GM21528 (cell line): ENCODE results near the gene CCDC142.

Experiments
- ATAC-seq: cut with Tn5 transposase; IDR thresholded peaks from one replicate; pipeline ENCODE4 v1.9.1; 2021; ENCODE audit warnings: mild to moderate bottlenecking, moderate library complexity; ENCODE audit not compliant: unreplicated experiment, low FRiP score

The CCDC142 gene

DNA sequence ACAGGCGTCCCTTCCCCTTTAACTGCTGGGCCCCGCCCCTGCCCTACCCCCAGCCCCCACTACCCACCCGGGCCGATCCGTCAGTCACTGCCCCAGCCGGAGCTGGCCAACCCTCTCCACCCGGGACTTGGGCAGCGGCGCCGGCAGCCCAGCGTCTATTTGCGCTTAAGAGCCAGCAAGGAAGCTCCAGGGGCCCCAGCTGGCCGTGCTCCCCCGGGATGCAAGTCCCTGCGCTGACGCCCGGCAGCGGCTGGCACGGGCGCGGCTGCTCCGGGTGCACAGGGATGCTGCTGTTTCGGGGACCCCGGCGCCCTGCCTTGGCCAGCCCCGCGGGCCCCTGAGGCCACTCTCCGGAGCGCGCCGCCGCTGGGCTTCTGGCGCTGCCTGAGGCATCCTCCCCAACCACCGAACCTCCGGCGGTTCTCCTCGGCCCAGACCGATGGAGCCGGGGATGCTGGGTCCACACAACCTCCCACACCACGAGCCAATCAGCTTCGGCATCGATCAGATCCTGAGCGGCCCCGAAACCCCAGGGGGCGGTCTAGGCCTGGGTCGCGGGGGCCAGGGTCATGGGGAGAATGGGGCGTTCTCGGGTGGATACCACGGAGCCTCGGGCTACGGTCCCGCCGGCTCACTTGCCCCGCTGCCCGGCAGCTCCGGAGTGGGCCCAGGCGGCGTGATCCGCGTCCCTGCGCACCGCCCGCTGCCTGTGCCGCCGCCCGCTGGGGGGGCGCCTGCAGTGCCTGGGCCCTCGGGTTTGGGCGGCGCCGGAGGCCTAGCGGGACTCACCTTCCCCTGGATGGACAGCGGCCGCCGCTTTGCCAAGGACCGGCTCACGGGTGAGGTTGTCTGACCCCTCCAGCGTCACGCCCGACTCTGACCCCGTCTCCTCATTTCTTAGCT lies 31.8 kb upstream of the CCDC142 start, which contains the start of gene TLX2:
TLX2 (plus strand) TSS at position 83 of the 903 bp plus-strand sequence; CDS start at position 440, 357 bp downstream.
- no peak for ATAC-seq

DNA sequence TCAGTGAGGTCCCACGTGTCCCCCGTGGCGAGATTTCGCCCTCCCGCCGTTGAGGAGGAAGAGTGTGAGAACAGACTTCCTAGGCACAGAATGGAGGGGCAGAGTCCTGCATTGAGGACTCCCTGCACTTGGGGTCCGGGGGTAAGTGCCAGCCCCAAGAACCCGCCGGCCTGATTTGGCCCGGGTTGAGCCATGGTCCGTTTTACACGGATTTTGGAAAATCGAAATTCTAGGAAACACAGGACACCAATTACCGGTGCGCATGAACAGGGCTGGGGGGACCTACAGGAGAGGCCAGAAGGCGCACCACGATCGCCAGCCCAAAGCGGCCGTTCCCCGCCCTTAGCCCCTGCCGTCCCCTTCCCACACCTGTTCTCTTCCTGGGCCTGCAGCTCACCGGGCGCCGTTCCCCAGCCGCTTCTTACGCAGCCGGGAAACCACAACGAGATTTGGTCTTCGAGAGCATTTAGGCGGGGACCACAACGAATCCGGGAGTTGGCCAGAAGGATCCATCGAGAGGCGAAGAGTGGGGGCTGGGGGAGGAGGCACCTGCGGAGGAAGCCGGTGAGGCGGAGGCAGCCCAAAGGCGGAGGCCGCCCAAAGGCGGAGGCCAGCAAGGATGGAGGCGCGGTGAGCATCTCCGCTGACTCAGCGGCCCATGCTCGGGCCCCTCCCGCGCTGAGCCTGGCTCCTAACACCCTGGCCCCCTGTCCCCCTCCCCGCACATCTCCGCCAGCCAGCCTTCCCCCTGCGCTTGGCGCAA lies 31.0 kb upstream of the CCDC142 start:
- ATAC-seq, result no peak

DNA sequence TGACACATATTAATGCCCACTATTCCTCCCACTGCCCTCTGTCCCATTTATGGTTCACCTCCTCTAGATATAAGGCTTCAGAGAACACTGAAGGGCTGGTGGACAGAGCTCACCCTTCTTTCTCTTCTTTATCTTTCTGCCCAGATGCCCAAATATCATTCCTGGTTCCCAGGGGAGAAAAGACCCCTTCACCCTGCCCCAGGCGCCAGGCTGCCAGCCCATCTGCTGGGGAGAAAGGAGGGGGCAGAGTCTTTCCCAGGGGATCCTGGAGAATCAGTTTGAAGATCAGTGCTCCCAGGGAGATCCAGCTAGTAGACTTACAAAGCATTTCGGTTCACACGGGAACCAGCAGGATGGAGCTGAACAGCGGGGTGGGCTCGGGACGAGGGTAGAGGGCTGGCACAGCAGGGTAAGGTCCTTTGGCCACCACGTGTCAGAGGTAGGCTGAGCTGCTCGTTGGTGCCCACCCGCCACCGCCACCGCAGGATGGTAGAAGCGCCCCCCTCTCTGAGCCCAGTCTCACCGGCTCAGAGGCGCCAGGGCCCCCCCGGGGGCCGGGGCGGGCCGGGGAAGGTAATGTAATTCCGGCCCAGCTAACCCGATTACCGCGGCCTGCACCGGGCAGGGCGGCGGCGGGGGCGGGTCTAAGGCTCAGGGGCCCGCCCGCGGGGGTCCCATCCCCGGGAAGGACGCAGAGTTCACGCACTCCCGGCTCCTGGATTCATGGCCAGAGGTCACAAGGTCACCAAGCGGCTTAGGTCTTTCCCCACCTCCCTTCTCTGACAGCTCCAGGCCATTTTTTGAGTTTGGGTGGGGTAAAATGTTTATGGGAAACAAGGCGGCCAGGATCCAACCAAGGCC lies 30.2 kb upstream of the CCDC142 start:
- no peak for ATAC-seq

DNA sequence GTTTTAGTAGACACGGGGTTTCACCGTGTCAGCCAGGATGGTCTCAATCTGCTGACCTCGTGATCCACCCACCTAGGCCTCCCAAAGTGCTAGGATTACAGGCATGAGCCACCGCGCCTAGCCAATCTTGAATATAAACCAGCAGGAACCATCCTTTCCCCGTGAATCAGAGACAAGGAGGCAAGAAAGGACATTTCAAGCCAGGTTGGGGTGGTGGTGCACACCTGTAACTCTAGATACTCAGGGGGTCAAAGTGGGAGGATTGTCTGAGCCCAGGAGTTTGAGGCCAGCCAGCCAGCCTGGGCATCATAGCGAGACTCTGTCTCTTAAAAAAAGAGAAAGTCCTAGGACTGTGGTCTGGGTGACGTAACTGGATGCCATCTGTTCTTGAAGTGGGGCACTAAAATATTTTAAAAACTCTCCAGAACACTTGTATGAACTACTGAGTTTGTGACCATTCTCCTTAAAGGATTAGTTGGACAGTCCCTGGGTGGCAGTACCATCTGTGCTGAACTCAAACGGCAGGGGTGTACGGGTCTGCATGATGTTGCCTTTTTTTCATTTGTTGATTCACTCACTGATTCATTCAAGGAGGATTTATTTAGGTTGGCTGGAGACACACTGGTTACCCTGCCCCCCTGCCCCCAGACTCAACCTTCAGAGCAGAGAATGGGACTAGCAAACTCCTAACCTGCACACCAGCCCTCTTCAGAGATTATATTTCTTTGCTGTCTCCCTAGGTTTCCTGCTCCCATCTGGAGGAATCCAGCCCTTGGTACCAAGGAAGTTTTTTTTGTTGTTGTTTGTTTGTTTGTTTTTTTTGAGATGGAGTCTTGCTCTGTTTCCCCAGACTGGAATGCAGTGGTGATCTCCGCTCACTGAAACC lies 28.5 kb upstream of the CCDC142 start:
- ATAC-seq, result no peak

DNA sequence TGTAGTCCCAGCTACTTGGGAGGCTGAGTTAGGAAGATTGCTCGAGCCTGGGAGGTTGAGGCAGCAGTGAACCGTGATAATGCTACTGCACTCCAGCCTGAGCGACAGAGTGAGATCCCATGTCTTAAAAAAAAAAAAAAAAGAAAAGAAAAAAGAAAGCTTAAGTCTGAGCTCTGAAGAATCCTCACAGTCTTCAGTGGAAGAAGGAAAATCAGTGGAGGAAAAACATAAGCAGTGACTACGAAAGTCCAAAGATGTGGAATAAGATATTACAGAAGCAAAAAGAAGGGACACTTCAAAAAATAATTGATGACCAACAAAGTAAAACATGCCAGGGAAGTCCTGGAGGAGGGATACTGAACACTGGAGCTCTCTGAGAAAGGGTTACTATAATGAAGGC lies 27.5 kb upstream of the CCDC142 start:
- no peak for ATAC-seq

DNA sequence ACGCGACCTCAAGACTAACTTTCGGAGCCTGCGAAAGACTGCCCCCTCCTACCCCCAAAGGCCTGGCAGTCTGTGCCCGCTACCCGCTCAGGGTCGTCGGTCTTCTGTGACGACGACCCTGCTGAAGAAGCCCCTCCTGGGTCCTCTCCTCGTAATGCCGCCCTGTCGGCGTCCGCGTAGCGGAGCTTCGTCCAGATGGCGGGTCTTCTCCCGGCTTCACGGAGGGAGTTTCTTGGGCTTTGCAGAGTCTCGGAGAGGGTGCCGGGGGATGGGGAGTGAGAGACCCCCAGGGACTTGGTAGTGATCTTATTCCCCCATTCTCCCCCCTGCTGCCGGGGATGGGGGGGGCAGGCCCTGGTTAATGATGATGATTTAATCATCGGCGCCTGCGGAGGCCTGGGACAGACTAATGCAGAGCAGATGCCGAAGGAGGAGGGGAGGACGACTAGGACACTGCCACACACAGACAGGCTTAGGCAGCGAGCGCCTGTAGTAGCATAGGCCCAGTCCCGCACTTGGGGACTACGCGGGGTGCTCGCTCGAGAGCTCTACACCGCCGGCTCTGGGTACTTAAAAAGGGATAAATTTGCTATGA lies 25.2 kb upstream of the CCDC142 start:
- peak; percentile 18 for ATAC-seq

DNA sequence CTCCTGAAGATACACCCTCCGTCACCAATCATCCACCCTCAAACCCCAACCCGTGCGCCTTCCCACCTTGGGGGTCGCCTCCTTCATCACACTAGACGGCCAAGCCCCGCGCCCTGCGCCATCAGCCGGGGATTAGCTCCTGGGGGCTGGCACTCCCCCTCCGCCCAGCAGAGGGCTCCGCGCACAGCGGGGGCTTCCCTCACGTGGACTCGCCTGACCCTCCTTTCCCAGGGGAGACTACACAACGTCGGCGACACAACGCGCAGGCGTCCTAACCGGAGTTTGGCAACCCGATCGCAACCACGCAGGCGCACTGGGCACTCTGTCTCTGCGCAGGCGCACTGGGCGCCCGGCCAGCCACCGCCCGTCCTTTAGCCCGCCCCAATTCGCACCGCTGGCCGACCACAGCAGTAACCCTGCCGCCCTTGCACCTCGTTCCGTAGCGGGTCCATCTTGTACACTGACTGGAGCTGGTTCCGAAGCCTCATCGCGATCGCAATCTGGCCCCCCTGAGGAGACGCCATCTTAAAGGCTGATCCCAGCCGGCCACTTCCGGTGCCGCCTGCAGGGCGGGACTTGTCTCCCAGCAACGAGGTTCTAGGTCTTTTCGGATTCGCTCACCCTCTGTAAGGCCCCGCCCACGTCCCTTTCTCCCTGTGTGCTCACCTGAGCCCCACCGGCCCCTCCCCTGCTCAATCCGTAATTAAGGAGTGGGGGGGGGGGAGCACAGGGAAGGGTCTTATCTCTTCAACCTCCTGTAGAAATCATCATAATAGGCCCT lies 24.5 kb upstream of the CCDC142 start, which contains the start of gene PCGF1:
PCGF1 (minus strand) TSS at position 551 of the 781 bp plus-strand sequence; CDS start at position 524, 27 bp downstream.
- peak; percentile 90 for ATAC-seq

DNA sequence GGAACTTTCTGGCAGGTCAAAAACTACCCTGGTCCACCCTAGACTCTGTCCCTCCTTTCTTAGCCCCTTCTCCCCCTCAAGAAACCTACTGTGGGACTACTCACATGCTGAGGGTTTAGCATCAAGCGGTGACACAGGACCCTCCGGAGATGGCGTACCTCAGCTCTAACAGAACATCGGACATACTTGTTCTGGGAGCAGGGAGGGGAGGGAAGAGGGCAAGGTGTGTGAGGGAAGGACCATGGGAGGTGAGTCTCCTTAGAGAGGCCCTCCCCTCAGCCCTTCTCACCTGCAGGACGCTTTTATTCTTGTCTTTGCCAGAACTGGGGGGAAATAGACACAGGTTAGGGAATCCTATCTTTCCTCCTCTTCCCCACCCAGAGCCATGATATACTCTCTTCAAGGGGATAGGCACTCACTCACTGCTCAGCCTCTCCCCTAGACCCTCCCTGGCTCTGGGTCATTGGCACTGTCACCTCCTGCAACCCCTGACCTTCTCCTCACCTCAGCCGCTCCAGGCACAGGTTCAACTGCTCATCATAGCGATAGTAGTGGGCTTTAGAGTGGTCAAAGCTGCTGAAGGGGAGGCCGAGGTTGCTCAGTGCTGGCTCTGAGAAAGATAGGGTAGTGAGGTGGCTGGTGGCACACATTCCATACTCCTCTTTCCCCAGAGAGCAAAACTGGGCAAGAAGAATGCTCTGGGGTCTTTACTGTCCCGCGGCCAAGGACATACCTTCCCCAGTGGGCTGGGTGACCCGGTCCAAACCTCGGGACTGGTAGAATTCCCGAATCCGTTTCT lies 22.8 kb upstream of the CCDC142 start:
- ATAC-seq, result no peak

DNA sequence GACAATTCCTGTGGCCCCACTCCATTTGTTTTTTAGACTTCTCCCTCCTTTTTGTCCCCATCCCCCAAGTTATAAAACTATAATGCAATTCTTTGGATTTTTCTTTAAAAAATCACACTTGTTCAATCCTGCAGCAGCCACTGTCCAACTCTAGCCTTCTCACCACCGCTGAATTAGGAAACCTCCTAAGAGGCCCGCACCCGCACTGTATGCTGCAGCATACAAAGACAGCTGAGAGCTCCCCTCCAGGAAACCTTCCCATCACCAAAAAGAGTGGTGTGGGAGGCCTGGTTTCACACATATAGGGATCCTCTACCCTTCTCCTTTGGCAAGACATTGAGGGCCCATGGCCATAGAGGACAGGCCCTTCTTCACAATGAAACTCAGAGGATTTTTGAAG lies 21.8 kb upstream of the CCDC142 start:
- no peak for ATAC-seq

DNA sequence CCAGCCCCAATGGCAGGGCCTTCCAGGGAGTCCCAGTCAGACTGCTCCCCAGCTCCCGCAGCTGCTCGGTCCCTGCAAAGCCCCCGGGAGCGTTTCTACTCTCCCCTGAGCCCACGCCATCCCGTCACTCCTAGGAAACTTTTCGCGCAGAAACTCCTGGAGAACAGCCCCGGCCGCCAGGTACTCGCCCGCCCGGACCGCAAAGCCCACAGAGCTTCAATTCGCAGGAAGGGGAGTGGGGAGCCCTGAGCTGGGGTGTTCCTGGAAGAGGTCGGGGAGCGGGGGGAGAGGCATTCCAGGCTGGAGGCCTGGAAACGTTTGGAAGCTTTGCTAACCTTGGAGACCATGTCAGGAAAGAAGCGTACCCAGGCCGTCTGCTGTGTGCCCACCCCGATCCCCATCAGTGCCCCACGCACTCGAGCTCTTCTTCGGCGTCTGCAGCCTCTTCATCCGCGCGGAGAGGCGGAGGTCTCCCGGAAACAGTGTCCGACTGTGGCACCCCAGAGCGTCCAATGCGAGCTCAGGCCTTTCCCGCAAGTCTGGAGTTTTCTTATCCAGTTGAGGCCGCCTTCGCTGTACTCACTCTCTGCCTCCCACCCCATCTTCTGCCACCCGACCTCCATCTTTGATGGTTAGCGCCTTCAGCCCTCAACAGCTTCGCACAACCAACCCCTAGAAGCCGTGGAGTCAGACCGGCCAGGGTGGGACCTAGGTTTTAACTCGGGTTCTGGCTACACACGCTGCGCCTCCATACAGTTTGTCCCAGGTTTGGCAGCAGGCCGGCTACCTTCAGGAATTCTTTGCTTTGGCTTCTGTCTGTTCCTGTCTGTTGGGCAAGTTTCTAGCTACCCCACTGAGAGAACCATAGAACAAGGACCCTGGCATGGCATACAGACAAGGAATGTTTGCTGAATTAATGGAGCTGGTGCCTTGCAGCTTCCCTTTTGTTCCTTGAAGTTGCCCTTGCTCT lies 21.0 kb upstream of the CCDC142 start:
- no peak for ATAC-seq

DNA sequence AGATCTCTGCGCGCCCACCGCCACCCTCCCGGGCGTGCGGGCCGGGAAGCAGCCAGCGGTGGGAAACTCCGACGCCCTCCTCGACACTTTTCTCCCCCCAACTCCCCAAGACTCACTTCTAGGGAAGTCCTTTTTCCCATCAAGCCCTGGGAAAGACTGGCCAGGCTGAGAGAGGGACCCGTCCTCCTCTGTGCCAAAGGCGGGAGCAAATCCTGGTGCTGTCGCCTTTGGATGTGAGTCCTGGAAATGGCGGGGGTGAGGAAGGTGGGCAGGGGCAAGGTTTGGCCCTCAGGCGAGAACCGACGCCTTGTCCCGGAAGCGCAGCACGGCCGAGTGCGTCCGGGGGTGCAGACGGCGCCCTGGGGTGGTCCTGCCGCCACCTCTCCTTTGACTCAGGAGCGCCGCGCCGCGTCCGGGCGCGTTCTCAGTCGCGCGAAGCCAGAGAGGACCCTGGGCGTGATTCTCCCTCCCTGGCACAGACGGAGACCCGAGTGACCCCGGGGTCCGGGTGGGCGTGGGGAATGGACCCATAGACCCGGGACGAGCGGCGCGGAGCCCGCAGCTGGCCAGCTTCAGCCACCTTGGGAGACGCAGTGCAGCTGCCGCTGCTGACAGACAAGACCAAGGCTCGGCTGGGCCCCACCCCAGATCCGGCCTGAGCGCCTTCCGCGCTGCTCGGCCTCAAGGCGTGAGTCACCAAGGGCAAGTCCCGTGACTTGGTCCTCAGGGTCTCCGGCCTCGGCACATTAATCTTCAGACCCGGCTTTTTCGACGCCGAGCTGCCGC lies 20.1 kb upstream of the CCDC142 start:
- ATAC-seq, result peak; percentile 24

DNA sequence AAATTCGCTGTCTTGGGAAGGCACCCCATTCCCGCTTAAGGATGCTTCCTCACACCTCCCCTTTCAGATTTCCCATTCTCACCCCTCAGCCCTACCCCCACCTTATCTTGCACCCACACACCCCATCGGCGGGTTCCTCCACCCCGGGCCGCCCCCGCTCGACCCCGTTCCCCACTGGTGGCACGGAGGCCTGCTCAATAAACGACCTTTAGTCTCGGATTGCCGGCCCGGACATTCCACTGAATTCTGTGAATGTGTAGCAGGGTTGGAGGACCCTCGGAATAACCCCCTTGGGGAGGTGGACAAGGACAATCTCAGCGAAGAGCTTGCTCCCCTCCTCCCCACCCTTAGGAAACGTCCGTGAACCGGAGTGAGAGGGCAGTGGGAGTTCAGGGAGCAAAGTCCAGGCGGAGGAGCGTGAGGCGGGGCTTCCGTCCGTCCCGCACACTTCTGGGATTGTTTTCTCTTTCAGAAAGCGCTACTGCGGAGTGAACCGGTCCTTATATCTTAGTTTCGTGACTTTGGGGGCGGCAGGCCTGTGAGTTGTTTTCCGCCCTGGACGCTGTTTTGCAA lies 19.4 kb upstream of the CCDC142 start:
- no peak for ATAC-seq

DNA sequence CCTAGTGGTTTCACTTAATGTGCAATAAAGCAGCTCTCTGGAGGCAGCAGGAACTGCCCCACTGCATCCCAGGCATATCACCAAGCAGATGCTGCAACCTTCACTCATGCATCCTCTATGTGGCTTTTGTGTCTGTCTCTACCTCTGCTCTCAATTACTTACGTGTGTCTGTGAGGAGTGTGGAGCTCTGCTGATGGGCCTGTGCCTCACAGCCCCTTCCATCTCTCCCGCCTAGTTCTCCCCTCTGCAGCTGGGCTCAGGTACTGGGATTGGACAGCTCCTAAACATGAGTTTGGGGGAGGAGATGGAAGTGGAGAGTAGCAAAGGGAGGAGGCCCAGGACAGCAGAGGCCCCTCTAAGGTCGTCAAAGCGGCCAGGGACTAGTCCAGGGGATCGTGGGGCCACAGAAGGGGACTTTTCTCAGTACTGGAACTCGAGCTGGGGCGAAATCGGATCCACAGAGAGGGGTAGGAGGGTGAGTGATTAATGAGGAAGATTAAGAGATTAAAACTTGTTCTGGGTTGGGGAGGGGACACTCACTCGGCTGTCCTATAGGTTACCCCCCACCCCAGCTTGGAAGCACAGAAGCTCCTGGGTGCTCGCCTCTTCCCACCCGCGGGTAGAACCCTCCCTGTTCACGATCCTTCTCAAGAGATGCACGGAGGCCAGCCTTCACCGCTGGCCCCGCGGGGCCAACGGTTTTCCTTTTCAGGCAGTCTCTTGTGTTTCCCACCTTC lies 18.7 kb upstream of the CCDC142 start:
- ATAC-seq, result no peak

DNA sequence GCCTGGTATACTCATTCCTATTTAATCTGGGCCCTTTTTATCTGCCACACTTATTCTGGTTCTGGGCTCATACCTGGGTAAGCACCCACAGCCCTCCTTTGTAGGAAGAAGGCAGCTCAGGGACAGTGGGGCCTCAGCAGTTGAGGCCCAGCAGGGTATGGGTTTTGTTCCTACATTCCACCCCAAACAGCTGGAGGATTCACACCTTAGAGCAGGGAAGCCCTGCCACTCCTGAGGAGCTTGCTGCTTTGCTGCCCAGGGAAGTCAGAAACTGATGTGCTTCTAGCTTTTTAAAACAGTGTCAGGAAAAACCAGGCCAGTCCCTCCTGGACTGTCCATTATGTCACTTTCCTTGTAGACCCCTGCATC lies 17.8 kb upstream of the CCDC142 start:
- no peak for ATAC-seq
